Mucosa of descending colon (tissue), 3 donors: Measurements from ENCODE around the gene ANO2. TPM values are rescaled to one million over a fixed set of nuclear protein-coding genes. Genes with fewer than 3 reads are reported as not detected.

Source experiments
- ATAC-seq: fragments of 200-7000 bp; cut with Tn5 transposase; one replicate; pipeline ENCODE4 v1.9.1; 2020; ENCODE audit warnings: mild to moderate bottlenecking, moderate library complexity
- DNase-seq, 3 donors: peaks; one replicate each; pipeline ENCODE4 v3.0.0-alpha.2; 2020
- H3K36me3 ChIP-seq: fragments of 200-600 bp; one replicate; pipeline ENCODE4 v1.8.0; 2021; ENCODE audit warnings: low read depth, mild to moderate bottlenecking
- H3K4me1 ChIP-seq: fragments of 200-600 bp; one replicate; pipeline ENCODE4 v1.8.0; 2021; ENCODE audit warnings: low read depth, mild to moderate bottlenecking
- H3K4me3 ChIP-seq: fragments of 200-600 bp; one replicate; pipeline ENCODE4 v1.8.0; 2021; ENCODE audit warnings: mild to moderate bottlenecking
- H3K9me3 ChIP-seq: fragments of 200-600 bp; one replicate; pipeline ENCODE4 v1.8.0; 2021; ENCODE audit warnings: mild to moderate bottlenecking
- CTCF ChIP-seq: fragments of 200-600 bp; IDR thresholded peaks from one replicate; pipeline ENCODE4 v1.8.0; 2022; ENCODE audit warnings: antibody characterized with exemption, mild to moderate bottlenecking
- intact Hi-C, 2 donors: fragments of 100-400 bp; cut with DNase I in 1 of 2; cut with micrococcal nuclease in 1 of 2; formaldehyde crosslinking; loops; one replicate each; pipeline versions ENCODE4 v1.11.0 to v1.11.1; 2022; cut with DNase I, micrococcal nuclease
- total RNA-seq, 3 donors: library from RNA; stranded (reverse); fragmentation: NEBNext Ultra II Directional in 2 of 3; extraction: Animal tissue kit (Norgen Biotek cat#: 25700) in 2 of 3; gene quantifications; one replicate each; pipeline versions ENCODE4 v1.2.1 to v1.2.4, GENCODE V29; 2021 to 2023
- donor health status: DM: no; HTN: no; CAD: no; lungs with moderate emphysema.
- donor health status: DM: no; HTN: no; CAD: no.
- donor health status: DM: no; HTN: yes; CAD: no.

Gene ANO2
- total RNA-seq, 3 donors from 2014 or later = 0.58 to 5.1 (median 3.1) TPM

- no peak for TF ChIP-seq CTCF
- intact Hi-C loops = no loop called here
- Histone ChIP-seq H3K4me3 (no peak overlapping the region), H3K4me1 (no peaks in the 10 kb centered on the region), H3K9me3 (no peaks in the 10 kb centered on the region), H3K36me3 (no peaks in the 10 kb centered on the region)
- ATAC-seq = no peak
- DNase-seq = no peak
These were observed 425.0 kb downstream of the ANO2 start for GRCh38 chr12:5520037-5520436.

GRCh38 chr12:5518584-5519365 is 426.3 kb downstream of the ANO2 start:
- intact Hi-C loops = no loop called here
- no peak for ATAC-seq
- H3K4me3 ChIP-seq = no peak overlapping the region
- no peaks in the 10 kb centered on the region for H3K36me3 ChIP-seq
- no peak for TF ChIP-seq CTCF
- H3K4me1 ChIP-seq = no peaks in the 10 kb centered on the region
- DNase-seq = peak in 1 of 3 donors; percentile 24
- H3K9me3 ChIP-seq = no peaks in the 10 kb centered on the region

GRCh38 chr12:5516371-5517241 is 428.5 kb downstream of the ANO2 start:
- Histone ChIP-seq H3K9me3 (no peaks in the 10 kb centered on the region), H3K4me3 (no peak overlapping the region), H3K4me1 (no peaks in the 10 kb centered on the region), H3K36me3 (no peaks in the 10 kb centered on the region)
- intact Hi-C loops = no loop called here
- DNase-seq (no peak), ATAC-seq (no peak)
- no peak for TF ChIP-seq CTCF

- H3K4me1 ChIP-seq = no peaks in the 10 kb centered on the region
- H3K4me3 ChIP-seq = no peak overlapping the region
- DNase-seq (no peak), ATAC-seq (no peak)
- no peaks in the 10 kb centered on the region for H3K9me3 ChIP-seq
- intact Hi-C loops = no loop called here
- no peaks in the 10 kb centered on the region for H3K36me3 ChIP-seq
- no peak for TF ChIP-seq CTCF
These were observed 429.6 kb downstream of the ANO2 start for GRCh38 chr12:5515458-5515857.

GRCh38 chr12:5514545-5514944 is 430.5 kb downstream of the ANO2 start:
- H3K36me3 ChIP-seq = no peaks in the 10 kb centered on the region
- H3K4me3 ChIP-seq = no peak overlapping the region
- intact Hi-C loops = no loop called here
- no peak for TF ChIP-seq CTCF
- H3K9me3 ChIP-seq = no peaks in the 10 kb centered on the region
- H3K4me1 ChIP-seq = no peaks in the 10 kb centered on the region
- DNase-seq (no peak), ATAC-seq (no peak)
